Activated CD4-positive, alpha-beta T cell treated with anti-CD3 and anti-CD28 coated beads, Interleukin-2, amount 10 ng/mL, durations not matched to agents 7 days and 5 days (primary cell): ENCODE results near the gene DDX56. TPM values are rescaled to one million over a fixed set of nuclear protein-coding genes. Genes with fewer than 3 reads are reported as not detected.
A peak's percentile ranks its signal among the peaks of the same experiment; 100 is the strongest.

ENCODE experiments used
- CTCF ChIA-PET: fragments of 350-600 bp; sonication (Branson Sonifier 250); formaldehyde crosslinking; loops from one replicate; lab custom pipeline; 2021; ENCODE audit warnings: antibody characterized with exemption; lab: Charles Lee
- POLR2A ChIA-PET: fragments of 350-600 bp; sonication (Branson Sonifier 250); formaldehyde crosslinking; loops from one replicate; lab custom pipeline; 2021; ENCODE audit warnings: antibody characterized with exemption; lab: Charles Lee
- DNase-seq: peaks from one replicate; pipeline ENCODE4 v3.0.0-alpha.2; 2020
- H3K27ac Mint-ChIP-seq: one replicate; pipeline ENCODE4 v1.8.0; 2021; ENCODE audit warnings: mild to moderate bottlenecking, moderate library complexity, mixed read lengths
- H3K27me3 Mint-ChIP-seq: one replicate; pipeline ENCODE4 v1.8.0; 2021; ENCODE audit warnings: mixed read lengths
- H3K36me3 Mint-ChIP-seq: one replicate; pipeline ENCODE4 v1.8.0; 2021; ENCODE audit warnings: low read depth, mixed read lengths
- H3K4me1 Mint-ChIP-seq: one replicate; pipeline ENCODE4 v1.8.0; 2021; ENCODE audit warnings: mixed read lengths
- H3K4me3 Mint-ChIP-seq: one replicate; pipeline ENCODE4 v1.8.0; 2021; ENCODE audit warnings: mild to moderate bottlenecking, moderate library complexity, mixed read lengths
- H3K9me3 Mint-ChIP-seq: one replicate; pipeline ENCODE4 v1.8.0; 2021; ENCODE audit warnings: mixed read lengths
- total RNA-seq, 2 experiments: library from RNA; stranded (reverse); gene quantifications; one replicate each; pipeline ENCODE4 v1.2.3, GENCODE V29; 2021

DDX56 gene
- total RNA-seq, 2 experiments from 2014 or later = 83.6 to 84.9 TPM

GRCh38 chr7:44587843-44588711 lies 14.4 kb upstream of the DDX56 start:
- POLR2A ChIA-PET = no interaction called here
- H3K9me3 Mint-ChIP-seq = no peaks in the 10 kb centered on the region
- CTCF ChIA-PET = interaction anchor here (0.6 to 2.0 kb wide), 8 partner anchors 11 to 260 kb away, joined by 3 to 5 read pairs (median 3); partner anchors contain the start of genes H2AZ2, OGDH and ZMIZ2
- no peaks in the 10 kb centered on the region for H3K36me3 Mint-ChIP-seq
- peak; percentile 78 for DNase-seq
- H3K27me3 Mint-ChIP-seq = peaks cover 7% of the 10 kb centered on the region
- peaks cover 11% of the 10 kb centered on the region for H3K4me1 Mint-ChIP-seq
- H3K27ac Mint-ChIP-seq = peak overlapping the region; percentile 11
- H3K4me3 Mint-ChIP-seq = no peak overlapping the region

GRCh38 chr7:44583146-44583865 lies 9.6 kb upstream of the DDX56 start:
- peak overlapping the region; percentile 93 for H3K4me3 Mint-ChIP-seq

GRCh38 chr7:44581879-44582603 lies 8.3 kb upstream of the DDX56 start, which contains the start of gene TMED4:
Gene TMED4 (minus strand): TSS chr7:44582231. CDS start chr7:44582206, 25 bp downstream.
- ChIA-PET POLR2A (interaction anchor here (0.5 to 1.1 kb wide), 3 partner anchors 25 to 221 kb away, joined by 3 to 5 read pairs (median 3); partner anchors contain the start of gene OGDH), CTCF (interaction anchor here (0.6 to 2.4 kb wide), 12 partner anchors 8 to 554 kb away, joined by 3 to 7 read pairs (median 3); partner anchors contain the start of genes DDX56 and OGDH)
- Mint-ChIP-seq H3K27me3 (peaks cover 6% of the 10 kb centered on the region), H3K9me3 (no peaks in the 10 kb centered on the region), H3K4me3 (peak within 1 kb of the TSS; percentile 93), H3K4me1 (peaks cover 35% of the 10 kb centered on the region), H3K27ac (peak within 1 kb of the TSS; percentile 97), H3K36me3 (peaks cover 35% of the 10 kb centered on the region)
- DNase-seq = peak; percentile 100

More at GRCh38 chr7:44583146-44583865, 9.6 kb upstream of the DDX56 start:
- Mint-ChIP-seq H3K9me3 (no peaks in the 10 kb centered on the region), H3K36me3 (peaks cover 30% of the 10 kb centered on the region), H3K4me1 (peaks cover 40% of the 10 kb centered on the region), H3K27me3 (peaks cover 6% of the 10 kb centered on the region), H3K27ac (peak overlapping the region; percentile 97)
- ChIA-PET CTCF (interaction anchor here (0.8 to 1.5 kb wide), 4 partner anchors 9 to 272 kb away, joined by 3 read pairs; partner anchors contain the start of gene DDX56), POLR2A (no interaction called here)
- no peak for DNase-seq

GRCh38 chr7:44580945-44581878 lies 7.5 kb upstream of the DDX56 start:
- POLR2A ChIA-PET = interaction anchor here (0.5 to 1.1 kb wide), 3 partner anchors 16 to 222 kb away, joined by 3 to 5 read pairs (median 3); partner anchors contain the start of gene OGDH
- CTCF ChIA-PET = interaction anchor here (0.6 to 3.1 kb wide), 10 partner anchors 9 to 555 kb away, joined by 3 to 9 read pairs (median 4); no protein-coding TSS in a partner anchor
- Mint-ChIP-seq H3K4me3 (peak overlapping the region; percentile 93), H3K9me3 (no peaks in the 10 kb centered on the region), H3K27ac (peak overlapping the region; percentile 97), H3K4me1 (peaks cover 36% of the 10 kb centered on the region), H3K36me3 (peaks cover 37% of the 10 kb centered on the region), H3K27me3 (peaks cover 6% of the 10 kb centered on the region)
- DNase-seq = peak; percentile 68

GRCh38 chr7:44576228-44576627 lies 2.5 kb upstream of the DDX56 start:
- Mint-ChIP-seq H3K4me1 (peaks cover 61% of the 10 kb centered on the region), H3K27me3 (no peaks in the 10 kb centered on the region), H3K27ac (peak overlapping the region; percentile 21), H3K36me3 (peaks cover 62% of the 10 kb centered on the region), H3K4me3 (no peak overlapping the region), H3K9me3 (no peaks in the 10 kb centered on the region)
- ChIA-PET CTCF (interaction anchor here (1.2 kb wide), 1 partner anchor 30 kb away, joined by 3 read pairs; the partner anchor contains the start of gene OGDH), POLR2A (no interaction called here)
- DNase-seq = no peak

- DNase-seq = no peak
- peak overlapping the region; percentile 89 for H3K4me3 Mint-ChIP-seq
- ChIA-PET CTCF (interaction anchor here (0.7 to 2.4 kb wide), 4 partner anchors 10 to 531 kb away, joined by 3 to 14 read pairs (median 3); partner anchors contain the start of gene DBNL), POLR2A (no interaction called here)
- no peaks in the 10 kb centered on the region for H3K9me3 Mint-ChIP-seq
- peaks cover 49% of the 10 kb centered on the region for H3K4me1 Mint-ChIP-seq
- H3K27me3 Mint-ChIP-seq = no peaks in the 10 kb centered on the region
- peak overlapping the region; percentile 92 for H3K27ac Mint-ChIP-seq
- H3K36me3 Mint-ChIP-seq = peaks cover 54% of the 10 kb centered on the region
Measured at GRCh38 chr7:44575054-44575453, 1.3 kb upstream of the DDX56 start.

- DNase-seq = no peak
- H3K4me1 Mint-ChIP-seq = peaks cover 43% of the 10 kb centered on the region
Measured at GRCh38 chr7:44574287-44574872, 672 bp upstream of the DDX56 start.

GRCh38 chr7:44572771-44573170 lies 937 bp downstream of the DDX56 start:
- Mint-ChIP-seq H3K36me3 (peaks cover 54% of the 10 kb centered on the region), H3K27ac (peak overlapping the region; percentile 92), H3K4me1 (peaks cover 39% of the 10 kb centered on the region), H3K27me3 (no peaks in the 10 kb centered on the region), H3K4me3 (peak overlapping the region; percentile 89), H3K9me3 (no peaks in the 10 kb centered on the region)
- ChIA-PET POLR2A (no interaction called here), CTCF (interaction anchor here (0.5 to 2.4 kb wide), 7 partner anchors 8 to 274 kb away, joined by 3 to 14 read pairs (median 3); partner anchors contain the start of gene TMED4)
- DNase-seq = no peak

More at GRCh38 chr7:44574287-44574872, 672 bp upstream of the DDX56 start:
- H3K36me3 Mint-ChIP-seq = peaks cover 54% of the 10 kb centered on the region
- POLR2A ChIA-PET = interaction anchor here (0.6 kb wide), 1 partner anchor 493 kb away, joined by 3 read pairs; no protein-coding TSS in a partner anchor
- CTCF ChIA-PET = interaction anchor here (0.6 to 2.4 kb wide), 7 partner anchors 8 to 530 kb away, joined by 3 to 14 read pairs (median 3); partner anchors contain the start of gene DBNL
- H3K27ac Mint-ChIP-seq = peak overlapping the region; percentile 92
- no peaks in the 10 kb centered on the region for H3K27me3 Mint-ChIP-seq
- H3K4me3 Mint-ChIP-seq = peak overlapping the region; percentile 89
- H3K9me3 Mint-ChIP-seq = no peaks in the 10 kb centered on the region

GRCh38 chr7:44569959-44570358 lies 3.7 kb downstream of the DDX56 start:
- ChIA-PET POLR2A (no interaction called here), CTCF (interaction anchor here (0.6 kb wide), 1 partner anchor 39 kb away, joined by 5 read pairs; no protein-coding TSS in a partner anchor)
- Mint-ChIP-seq H3K4me3 (no peak overlapping the region), H3K9me3 (no peaks in the 10 kb centered on the region), H3K4me1 (peaks cover 31% of the 10 kb centered on the region), H3K27ac (no peak overlapping the region), H3K27me3 (no peaks in the 10 kb centered on the region), H3K36me3 (peaks cover 60% of the 10 kb centered on the region)
- DNase-seq = no peak

- POLR2A ChIA-PET = no interaction called here
- Mint-ChIP-seq H3K4me3 (no peak overlapping the region), H3K36me3 (peaks cover 69% of the 10 kb centered on the region), H3K9me3 (no peaks in the 10 kb centered on the region), H3K27ac (no peak overlapping the region), H3K27me3 (no peaks in the 10 kb centered on the region), H3K4me1 (peaks cover 21% of the 10 kb centered on the region)
- CTCF ChIA-PET = interaction anchor here (1.2 to 1.6 kb wide), 2 partner anchors 12 to 27 kb away, joined by 3 to 5 read pairs; no protein-coding TSS in a partner anchor
- DNase-seq = no peak
Measured at GRCh38 chr7:44568771-44569560, 4.7 kb downstream of the DDX56 start.
